HG02798 (cell line): ENCODE results near the gene UMPS.
A peak's percentile ranks its signal among the peaks of the same experiment; 100 is the strongest.
"Not testable (repeated sequence)": the region's sequence is repeated elsewhere in the genome, so short reads cannot be mapped to it uniquely, and the experiment has no call there.

Experiments
- ATAC-seq: cut with Tn5 transposase; IDR thresholded peaks from one replicate; pipeline ENCODE4 v1.9.1; 2021; ENCODE audit warnings: mild to moderate bottlenecking; ENCODE audit not compliant: unreplicated experiment, poor library complexity

Gene UMPS

GRCh38 chr3:124705552-124705951, 24.7 kb upstream of the UMPS start:
- no peak for ATAC-seq

- ATAC-seq, result not testable (repeated sequence)
Measured at GRCh38 chr3:124707223-124707622, 23.0 kb upstream of the UMPS start.

GRCh38 chr3:124707656-124708062, 22.6 kb upstream of the UMPS start:
- no peak for ATAC-seq

GRCh38 chr3:124714223-124714853, 15.9 kb upstream of the UMPS start:
- ATAC-seq, result no peak

- no peak for ATAC-seq
Measured at GRCh38 chr3:124722589-124722988, 7.7 kb upstream of the UMPS start.

GRCh38 chr3:124730941-124731297, 667 bp downstream of the UMPS start:
- no peak for ATAC-seq

- ATAC-seq, result no peak
Measured at GRCh38 chr3:124731760-124732159, 1.5 kb downstream of the UMPS start.

GRCh38 chr3:124741027-124741426, 10.8 kb downstream of the UMPS start:
- no peak for ATAC-seq

GRCh38 chr3:124745756-124746155, 15.5 kb downstream of the UMPS start:
- no peak for ATAC-seq

- no peak for ATAC-seq
Measured at GRCh38 chr3:124747111-124747981, 17.1 kb downstream of the UMPS start.

- no peak for ATAC-seq
Measured at GRCh38 chr3:124748560-124749198, 18.4 kb downstream of the UMPS start.

GRCh38 chr3:124749877-124750276, 19.6 kb downstream of the UMPS start:
- ATAC-seq, result not testable (repeated sequence)

GRCh38 chr3:124751501-124751900, 21.2 kb downstream of the UMPS start:
- ATAC-seq, result no peak

GRCh38 chr3:124752051-124752450, 21.8 kb downstream of the UMPS start:
- ATAC-seq, result no peak

GRCh38 chr3:124757926-124758325, 27.7 kb downstream of the UMPS start:
- ATAC-seq, result not testable (repeated sequence)

- ATAC-seq, result no peak
Measured at GRCh38 chr3:124758851-124759635, 28.8 kb downstream of the UMPS start.

- no peak for ATAC-seq
Measured at GRCh38 chr3:124759666-124760401, 29.6 kb downstream of the UMPS start.

- no peak for ATAC-seq
Measured at GRCh38 chr3:124760601-124761000, 30.3 kb downstream of the UMPS start.

- ATAC-seq, result peak; percentile 67
Measured at GRCh38 chr3:124761250-124761796, 31.1 kb downstream of the UMPS start.
